Measurements from ENCODE around the gene PTPRT.

GRCh38 chr20:42053350-42053749, 1136.4 kb downstream of the PTPRT start:
- TF ChIP-seq, protein P1, sequence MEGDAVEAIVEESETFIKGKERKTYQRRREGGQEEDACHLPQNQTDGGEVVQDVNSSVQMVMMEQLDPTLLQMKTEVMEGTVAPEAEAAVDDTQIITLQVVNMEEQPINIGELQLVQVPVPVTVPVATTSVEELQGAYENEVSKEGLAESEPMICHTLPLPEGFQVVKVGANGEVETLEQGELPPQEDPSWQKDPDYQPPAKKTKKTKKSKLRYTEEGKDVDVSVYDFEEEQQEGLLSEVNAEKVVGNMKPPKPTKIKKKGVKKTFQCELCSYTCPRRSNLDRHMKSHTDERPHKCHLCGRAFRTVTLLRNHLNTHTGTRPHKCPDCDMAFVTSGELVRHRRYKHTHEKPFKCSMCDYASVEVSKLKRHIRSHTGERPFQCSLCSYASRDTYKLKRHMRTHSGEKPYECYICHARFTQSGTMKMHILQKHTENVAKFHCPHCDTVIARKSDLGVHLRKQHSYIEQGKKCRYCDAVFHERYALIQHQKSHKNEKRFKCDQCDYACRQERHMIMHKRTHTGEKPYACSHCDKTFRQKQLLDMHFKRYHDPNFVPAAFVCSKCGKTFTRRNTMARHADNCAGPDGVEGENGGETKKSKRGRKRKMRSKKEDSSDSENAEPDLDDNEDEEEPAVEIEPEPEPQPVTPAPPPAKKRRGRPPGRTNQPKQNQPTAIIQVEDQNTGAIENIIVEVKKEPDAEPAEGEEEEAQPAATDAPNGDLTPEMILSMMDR (IDR thresholded peaks at IDR 0.05; ENCODE audit: low read depth, low read length) = no peak
- no peak for TF ChIP-seq POLR2A (IDR thresholded peaks at IDR 0.05; ENCODE audit: extremely low read depth, insufficient read length)

Data from NB4 (cell line).